Endothelial cell of umbilical vein (primary cell): ENCODE results near the gene KAT8.

Experiments
- EZH2 ChIP-seq: IDR thresholded peaks from 2 replicates; pipeline ENCODE4 v1.6.1; 2012; ENCODE audit warnings: borderline replicate concordance, low read depth, mild to moderate bottlenecking, moderate library complexity, low read length, inconsistent platforms; ENCODE audit not compliant: severe bottlenecking
- GATA2 ChIP-seq: IDR thresholded peaks from 2 replicates; pipeline ENCODE4 v1.7.0; 2011; ENCODE audit warnings: low read depth, mild to moderate bottlenecking, moderate library complexity, mixed read lengths, low read length; ENCODE audit not compliant: insufficient read length, insufficient read depth
- JUN ChIP-seq: IDR thresholded peaks from 2 replicates; pipeline ENCODE4 v1.6.1; 2011; ENCODE audit warnings: borderline replicate concordance, low read depth; ENCODE audit not compliant: insufficient read length, insufficient read depth
- MYC ChIP-seq: IDR thresholded peaks from one replicate; pipeline ENCODE4 v1.6.1; 2011; ENCODE audit warnings: mild to moderate bottlenecking, low read depth, low read length
- POLR2A ChIP-seq: IDR thresholded peaks from 2 replicates; pipeline ENCODE4 v1.6.1; 2012; ENCODE audit warnings: low read depth, mild to moderate bottlenecking, control low read depth, low read length
- POLR2AphosphoS5 ChIP-seq: IDR thresholded peaks from 2 replicates; pipeline ENCODE4 v1.6.1; 2012; ENCODE audit warnings: low read depth, mild to moderate bottlenecking, control low read depth, low read length, moderate library complexity; ENCODE audit not compliant: insufficient read depth
- TF ChIP-seq, protein P1 (sequence below), 2 donors: IDR thresholded peaks; 1 replicate in 1 of 2; 2 replicates in 1 of 2; pipeline ENCODE4 v1.5.1; 2011; ENCODE audit warnings: low read length in 2 of 2, mild to moderate bottlenecking in 2 of 2, moderate library complexity in 2 of 2, control low read depth in 1 of 2, inconsistent platforms in 1 of 2, low read depth in 1 of 2; ENCODE audit not compliant: insufficient read depth in 1 of 2; ENCODE audit errors: extremely low read depth in 1 of 2
- TF ChIP-seq, protein P2 (sequence below): IDR thresholded peaks from 2 replicates; pipeline ENCODE4 v1.6.1; 2011; ENCODE audit not compliant: insufficient read depth, insufficient read length

DNA sequence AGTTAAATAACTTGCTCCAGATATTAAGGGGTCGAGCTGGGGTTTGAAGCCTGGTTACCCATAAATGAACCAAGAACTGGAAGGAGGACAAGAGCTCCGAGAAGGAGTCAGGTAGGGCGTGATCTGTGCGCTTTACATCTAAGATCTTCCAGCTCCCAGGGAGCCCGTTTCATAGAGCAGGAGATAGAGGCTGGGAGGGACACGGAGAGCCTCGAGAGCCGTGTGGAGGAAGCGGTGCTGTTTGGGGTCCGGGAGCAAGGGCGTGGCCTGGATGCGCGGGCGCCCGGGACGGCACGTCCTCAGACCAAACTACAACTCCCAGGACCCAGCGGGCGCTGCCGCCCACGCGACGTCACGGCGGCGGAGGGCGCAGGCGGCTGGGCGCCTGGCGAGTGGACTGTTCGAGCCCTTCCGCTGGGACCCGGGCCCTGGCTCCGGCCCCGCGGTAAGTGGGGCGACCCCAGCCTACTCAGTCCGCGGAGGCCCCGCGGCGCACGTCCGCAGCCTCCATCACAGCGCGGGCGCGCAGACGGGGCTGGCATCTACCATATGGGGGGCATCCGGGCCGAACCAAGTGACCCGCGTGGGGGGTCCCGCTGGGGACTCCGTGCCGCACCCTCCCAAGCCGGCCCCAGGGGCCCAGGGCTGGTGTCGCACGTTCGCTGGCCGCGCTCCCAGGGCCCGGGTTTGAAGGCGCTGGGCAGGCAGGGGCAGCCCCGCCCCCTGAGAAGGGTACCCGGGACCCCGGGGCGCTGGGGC, 9.2 kb upstream of the KAT8 start, which contains the start of gene BCKDK:
- TF ChIP-seq, protein P1, sequence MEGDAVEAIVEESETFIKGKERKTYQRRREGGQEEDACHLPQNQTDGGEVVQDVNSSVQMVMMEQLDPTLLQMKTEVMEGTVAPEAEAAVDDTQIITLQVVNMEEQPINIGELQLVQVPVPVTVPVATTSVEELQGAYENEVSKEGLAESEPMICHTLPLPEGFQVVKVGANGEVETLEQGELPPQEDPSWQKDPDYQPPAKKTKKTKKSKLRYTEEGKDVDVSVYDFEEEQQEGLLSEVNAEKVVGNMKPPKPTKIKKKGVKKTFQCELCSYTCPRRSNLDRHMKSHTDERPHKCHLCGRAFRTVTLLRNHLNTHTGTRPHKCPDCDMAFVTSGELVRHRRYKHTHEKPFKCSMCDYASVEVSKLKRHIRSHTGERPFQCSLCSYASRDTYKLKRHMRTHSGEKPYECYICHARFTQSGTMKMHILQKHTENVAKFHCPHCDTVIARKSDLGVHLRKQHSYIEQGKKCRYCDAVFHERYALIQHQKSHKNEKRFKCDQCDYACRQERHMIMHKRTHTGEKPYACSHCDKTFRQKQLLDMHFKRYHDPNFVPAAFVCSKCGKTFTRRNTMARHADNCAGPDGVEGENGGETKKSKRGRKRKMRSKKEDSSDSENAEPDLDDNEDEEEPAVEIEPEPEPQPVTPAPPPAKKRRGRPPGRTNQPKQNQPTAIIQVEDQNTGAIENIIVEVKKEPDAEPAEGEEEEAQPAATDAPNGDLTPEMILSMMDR (IDR thresholded peaks at IDR 0.05; ENCODE audit: extremely low read depth in 1 of 2, insufficient read depth in 1 of 2, low read depth in 1 of 2, low read length in 2 of 2) = no peak
- no peak for TF ChIP-seq MYC
- TF ChIP-seq POLR2A = peak; percentile 72
- no peak for TF ChIP-seq EZH2
- TF ChIP-seq POLR2AphosphoS5 = peak; percentile 89
- TF ChIP-seq, protein P2, sequence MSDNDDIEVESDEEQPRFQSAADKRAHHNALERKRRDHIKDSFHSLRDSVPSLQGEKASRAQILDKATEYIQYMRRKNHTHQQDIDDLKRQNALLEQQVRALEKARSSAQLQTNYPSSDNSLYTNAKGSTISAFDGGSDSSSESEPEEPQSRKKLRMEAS = no peak
- no peak for TF ChIP-seq JUN
- TF ChIP-seq GATA2 = no peak
